GM18517 (cell line): ENCODE data around the gene ABR.
A peak's percentile ranks its signal among the peaks of the same experiment; 100 is the strongest.
"Not testable (repeated sequence)": the region's sequence is repeated elsewhere in the genome, so short reads cannot be mapped to it uniquely, and the experiment has no call there.

Source experiments
- ATAC-seq: cut with Tn5 transposase; IDR thresholded peaks from one replicate; pipeline ENCODE4 v1.9.1; 2021; ENCODE audit warnings: mild to moderate bottlenecking, moderate library complexity; ENCODE audit not compliant: unreplicated experiment

ABR gene

DNA sequence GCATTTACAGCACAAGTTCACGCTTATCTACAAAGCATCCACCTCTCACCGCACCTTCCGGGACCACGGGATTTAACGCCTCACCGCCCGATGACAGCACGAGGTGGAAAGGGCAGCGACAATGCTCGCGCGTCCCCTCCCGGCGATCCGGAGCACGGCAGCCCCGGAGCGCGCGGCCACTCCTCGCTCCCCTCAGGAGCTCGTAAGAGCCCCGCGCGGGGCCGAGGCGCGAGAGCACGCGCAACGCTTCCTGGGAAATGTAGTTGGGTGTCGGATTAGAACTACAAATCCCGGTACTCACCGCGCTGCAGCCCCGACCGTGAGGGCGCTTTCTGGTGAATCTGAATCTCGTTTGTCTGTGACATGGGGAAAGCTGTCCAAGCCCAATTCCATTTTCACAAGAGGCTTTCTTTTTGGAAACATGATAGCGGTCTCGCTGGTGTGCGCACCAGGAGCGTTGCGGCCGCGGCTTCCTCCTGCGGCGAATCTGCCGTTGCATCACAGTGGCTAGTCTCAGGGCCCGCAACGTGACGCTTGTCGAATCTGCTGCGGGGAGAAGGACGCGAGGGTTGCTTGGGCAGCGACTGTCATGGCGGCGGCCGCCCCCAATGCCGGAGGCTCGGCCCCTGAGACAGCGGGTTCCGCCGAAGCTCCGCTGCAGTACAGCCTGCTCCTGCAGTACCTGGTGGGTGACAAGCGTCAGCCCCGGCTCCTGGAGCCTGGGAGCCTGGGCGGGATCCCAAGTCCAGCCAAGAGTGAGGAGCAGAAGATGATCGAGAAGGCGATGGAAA, 183.0 kb downstream of the ABR start, which contains the start of gene TIMM22:
TIMM22 (plus strand) TSS at position 576 of the 791 bp plus-strand sequence; CDS start at position 590, 14 bp downstream.
- peak; percentile 91 for ATAC-seq

GRCh38 chr17:995324-995723, 184.5 kb downstream of the ABR start:
- not testable (repeated sequence) for ATAC-seq

GRCh38 chr17:992933-993332, 186.8 kb downstream of the ABR start:
- no peak for ATAC-seq

- ATAC-seq: no peak
Measured at GRCh38 chr17:988561-988960, 191.2 kb downstream of the ABR start.

DNA sequence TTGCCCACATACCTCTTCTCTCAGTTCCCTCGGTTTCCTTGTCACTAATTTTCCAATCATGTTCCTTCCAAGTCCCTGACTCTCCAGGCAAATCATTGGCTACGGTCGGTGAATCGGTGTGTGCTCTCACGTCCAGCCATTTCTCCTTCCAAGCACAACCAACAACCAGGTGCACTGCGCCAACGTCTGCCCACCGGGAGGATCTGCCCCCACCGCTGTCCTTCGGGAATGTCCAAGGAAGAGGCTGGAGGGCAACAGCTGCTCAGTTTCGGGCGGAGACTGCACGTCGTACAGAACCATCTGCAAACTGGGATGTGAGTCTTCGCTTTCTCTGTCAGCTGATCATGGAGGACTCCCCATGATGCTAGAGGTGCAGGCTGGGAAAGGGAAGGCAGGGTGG, 191.8 kb downstream of the ABR start:
- ATAC-seq: no peak

GRCh38 chr17:986322-986929, 193.4 kb downstream of the ABR start:
- ATAC-seq: no peak

DNA sequence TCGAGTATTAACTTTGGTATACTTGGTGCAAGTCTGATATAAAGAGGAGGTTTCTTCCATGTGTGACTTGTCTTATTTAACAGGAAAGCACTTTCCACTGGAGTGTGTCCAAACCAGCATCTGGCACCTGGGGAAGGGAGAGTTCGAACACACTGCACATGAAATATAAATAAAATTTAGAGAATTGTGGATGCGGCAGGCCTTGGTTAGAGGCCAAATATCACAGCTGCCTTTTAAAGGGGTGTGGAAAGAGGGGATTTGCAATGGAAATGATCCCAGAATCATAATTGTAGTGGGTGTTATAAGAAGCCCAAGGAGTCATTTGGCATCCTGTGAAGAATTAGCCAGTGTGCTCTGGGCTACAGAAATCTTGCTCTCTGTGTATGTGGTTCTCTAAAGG, 195.9 kb downstream of the ABR start:
- no peak for ATAC-seq

DNA sequence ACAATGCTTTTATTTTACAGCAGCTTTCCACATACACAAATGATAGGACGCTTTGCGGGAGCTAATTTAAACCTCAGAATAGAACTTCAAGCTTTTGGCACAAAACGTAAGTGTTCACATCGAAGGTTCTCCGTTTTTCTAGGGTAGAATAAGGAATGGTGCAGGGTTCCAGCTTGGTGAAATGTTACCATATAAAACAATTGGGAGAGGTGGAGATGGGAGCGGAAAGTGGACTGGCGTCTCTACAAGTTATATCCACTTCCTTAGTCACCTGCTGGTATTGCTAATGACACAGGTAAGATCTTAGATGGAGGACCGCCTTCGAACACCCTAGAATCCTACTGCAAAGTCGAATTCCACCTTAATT, 198.5 kb downstream of the ABR start:
- no peak for ATAC-seq

DNA sequence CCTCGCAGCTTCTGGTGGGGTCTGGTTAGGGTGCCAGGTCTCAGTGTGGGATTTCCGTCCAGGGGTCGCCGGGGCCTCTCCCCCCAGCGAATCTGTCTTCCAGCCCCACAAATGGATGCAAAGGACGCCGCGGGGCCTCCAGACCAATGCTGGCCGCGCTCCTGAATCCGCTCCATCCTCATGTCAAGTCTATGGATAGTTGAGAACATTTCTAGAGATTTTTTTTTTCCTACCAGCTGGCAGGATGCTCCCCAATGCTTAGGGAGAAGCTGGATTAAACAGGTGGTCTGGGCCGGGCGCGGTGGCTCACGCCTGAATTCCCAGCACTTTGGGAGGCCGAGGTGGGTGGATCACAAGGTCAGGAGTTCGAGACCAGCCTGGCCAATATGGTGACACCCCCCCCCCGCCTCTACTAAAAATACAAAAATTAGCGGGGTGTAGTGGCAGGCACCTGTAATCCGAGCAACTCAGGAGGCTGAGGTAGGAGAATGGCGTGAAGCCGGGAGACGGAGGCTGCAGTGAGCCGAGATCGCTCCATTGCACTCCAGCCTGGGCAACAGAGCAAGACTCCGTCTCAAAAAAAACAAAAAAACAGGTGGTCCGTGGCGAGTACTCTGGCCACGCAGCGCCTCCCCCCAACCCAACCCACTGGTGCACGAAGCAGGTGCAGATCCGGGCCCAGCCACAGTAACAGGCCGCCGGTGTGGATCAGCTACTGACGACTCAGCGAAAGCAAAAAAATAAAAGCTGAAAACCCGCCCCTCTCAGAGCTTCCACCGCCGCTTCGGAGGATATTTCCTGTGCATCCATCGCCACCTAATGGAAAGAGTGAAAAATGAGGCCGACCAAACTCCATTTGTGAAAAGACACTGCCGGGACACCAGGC, 199.1 kb downstream of the ABR start:
- no peak for ATAC-seq

DNA sequence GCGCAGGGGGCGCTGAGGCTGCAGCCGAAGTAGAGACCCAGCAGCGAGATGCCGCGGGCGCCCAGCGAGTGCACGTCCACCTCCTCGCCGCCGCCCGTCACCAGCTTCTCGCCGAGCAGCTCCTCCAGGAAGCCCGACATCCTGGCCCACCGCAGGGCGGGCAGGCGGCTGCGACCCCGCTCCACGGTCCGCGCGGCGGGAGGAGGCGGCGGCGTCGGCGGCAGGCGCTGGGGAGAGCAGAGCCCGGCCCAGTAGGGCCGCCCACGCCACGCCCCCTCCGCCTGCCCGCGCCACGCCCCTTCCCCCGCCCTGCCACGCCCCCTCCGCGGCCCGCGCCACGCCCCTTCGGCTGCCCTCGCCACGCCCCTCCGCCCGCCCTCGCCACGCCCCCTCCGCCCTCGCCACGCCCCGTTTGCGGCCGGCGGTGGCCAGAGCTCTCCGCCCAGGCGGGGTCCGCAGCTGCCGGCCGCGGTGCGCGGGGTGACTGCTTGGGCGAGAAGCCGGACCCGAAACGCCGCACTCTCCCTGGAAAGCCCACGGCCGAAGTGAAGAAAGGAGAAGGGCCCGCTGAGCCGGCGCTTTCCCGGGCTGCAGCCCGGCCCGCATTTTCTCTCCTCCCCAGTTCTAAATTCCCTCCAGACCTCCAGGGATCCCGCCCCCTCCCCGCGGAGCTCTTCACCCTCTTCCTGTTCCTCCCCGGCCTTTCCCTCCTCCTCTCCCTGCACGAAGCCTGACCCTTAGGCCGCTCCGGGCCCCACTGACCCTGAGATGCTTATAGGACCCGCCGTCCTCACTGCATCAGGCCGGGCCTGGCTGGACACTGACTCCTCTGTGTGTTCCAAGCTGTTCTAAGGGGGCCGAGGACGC, 200.0 kb downstream of the ABR start, which contains the start of gene NXN:
NXN (minus strand) TSS at position 238 of the 867 bp plus-strand sequence.
- ATAC-seq: no peak

GRCh38 chr17:979212-979538, 200.6 kb downstream of the ABR start:
- ATAC-seq: no peak

GRCh38 chr17:978103-979093, 201.4 kb downstream of the ABR start:
- ATAC-seq: no peak

DNA sequence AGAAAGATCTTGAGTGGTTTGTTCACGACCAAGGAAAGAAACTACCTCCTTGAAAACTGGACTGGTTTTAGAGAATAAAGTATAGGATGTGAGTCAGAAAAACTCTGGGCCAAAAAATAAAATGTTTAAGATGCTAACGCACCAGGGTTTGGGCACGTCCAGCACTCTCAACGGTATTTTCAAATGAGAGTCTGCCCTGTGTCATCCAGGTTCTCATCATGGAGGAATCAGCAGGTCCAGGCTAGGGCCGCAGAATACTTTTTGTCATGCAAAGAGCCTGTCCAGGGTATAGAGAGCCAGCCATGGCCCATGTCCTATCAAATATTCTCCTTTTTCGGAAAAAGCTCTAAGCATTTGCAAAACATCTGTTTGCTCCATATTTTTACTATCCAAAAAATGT, 202.6 kb downstream of the ABR start:
- no peak for ATAC-seq

DNA sequence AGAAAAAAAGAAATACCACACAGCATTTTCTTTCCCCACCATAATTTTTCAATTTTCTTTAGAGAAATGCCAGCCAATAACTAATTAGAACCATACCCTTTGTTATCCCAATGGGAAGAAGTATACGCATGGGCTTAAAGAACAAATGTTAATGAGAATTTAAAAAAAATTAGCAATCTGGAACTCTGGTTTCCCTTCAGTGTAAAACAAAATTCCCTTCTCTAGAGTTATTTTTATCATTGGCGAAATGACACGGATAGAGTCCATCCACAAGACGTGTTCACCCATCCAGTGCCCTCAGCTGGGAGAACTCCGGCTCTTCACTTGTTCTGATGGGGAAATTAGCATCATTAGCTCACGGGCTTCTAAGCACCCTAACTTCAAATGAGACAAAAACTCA, 203.5 kb downstream of the ABR start:
- no peak for ATAC-seq

- no peak for ATAC-seq
Measured at GRCh38 chr17:975371-975915, 204.3 kb downstream of the ABR start.

DNA sequence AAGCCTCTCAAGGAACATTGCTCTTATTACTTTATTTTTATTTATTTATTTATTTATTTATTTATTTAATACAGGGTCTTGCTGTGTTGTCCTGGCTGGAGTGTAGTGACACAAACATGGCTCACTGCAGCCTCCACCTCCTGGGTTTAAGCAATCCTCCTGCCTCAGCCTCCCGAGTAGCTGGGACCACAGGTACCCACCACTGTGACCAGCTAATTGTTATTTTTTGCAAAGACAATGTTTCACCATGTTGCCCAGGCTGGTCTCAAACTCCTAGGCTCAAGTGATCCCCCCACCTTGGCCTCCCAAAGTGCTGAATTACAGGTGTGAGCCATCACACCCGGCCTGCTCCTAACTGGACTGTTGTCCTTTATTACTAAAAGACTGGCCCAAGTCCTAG, 205.0 kb downstream of the ABR start:
- not testable (repeated sequence) for ATAC-seq

GRCh38 chr17:973053-973452, 206.7 kb downstream of the ABR start:
- no peak for ATAC-seq

- ATAC-seq: not testable (repeated sequence)
Measured at GRCh38 chr17:971861-972260, 207.9 kb downstream of the ABR start.

- ATAC-seq: no peak
Measured at GRCh38 chr17:970364-970763, 209.4 kb downstream of the ABR start.
